Activated CD8-positive, alpha-beta memory T cell treated with anti-CD3 and anti-CD28 coated beads for 24 hours (primary cell): Measurements from ENCODE around the gene MCOLN3.
"Not testable (repeated sequence)": the region's sequence is repeated elsewhere in the genome, so short reads cannot be mapped to it uniquely, and the experiment has no call there.

Experiments used
- DNase-seq: peaks from one replicate; pipeline ENCODE4 v3.0.0-alpha.2; 2020

MCOLN3 gene

DNA sequence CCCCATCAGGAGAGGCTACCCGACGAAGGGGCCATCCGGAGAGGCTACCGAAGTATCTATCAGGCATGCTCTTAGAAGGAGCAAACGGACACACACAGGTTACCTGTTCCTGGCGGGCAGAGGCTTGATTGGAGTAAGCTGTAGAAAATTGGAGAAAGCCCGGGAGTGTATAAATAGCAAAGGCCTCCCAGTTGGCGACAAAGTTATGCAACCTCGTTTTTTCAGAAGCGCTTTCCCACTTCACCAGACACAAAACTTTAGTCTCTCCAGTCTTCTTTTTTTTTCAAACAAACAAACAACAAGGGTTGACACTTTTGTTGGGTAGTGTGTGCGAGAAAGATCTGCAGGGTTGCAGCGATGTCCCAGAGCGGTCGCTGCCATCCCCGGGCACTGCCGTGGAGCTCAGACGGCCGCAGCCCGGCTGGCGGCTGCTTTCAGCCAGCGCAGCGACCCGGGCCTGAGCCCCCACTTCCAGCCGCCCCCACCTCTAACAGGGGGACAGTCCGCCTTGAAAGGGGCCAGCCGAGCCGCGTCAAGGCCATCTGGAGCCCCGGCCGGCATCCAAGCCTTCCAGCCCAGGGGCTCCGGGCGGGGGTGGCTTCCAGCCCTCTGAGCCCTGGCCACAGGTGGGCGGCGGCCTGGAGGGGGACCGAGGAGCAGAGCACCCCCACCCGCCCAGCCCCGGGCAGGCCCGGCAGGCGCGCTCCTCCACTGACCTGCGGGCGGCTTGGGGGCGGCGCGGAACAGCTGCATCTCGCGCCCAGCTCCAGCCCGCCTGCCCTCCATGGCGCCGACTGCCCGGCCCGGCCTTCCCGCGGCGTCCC, 616 bp downstream of the MCOLN3 start:
- peak; percentile 68 for DNase-seq

DNA sequence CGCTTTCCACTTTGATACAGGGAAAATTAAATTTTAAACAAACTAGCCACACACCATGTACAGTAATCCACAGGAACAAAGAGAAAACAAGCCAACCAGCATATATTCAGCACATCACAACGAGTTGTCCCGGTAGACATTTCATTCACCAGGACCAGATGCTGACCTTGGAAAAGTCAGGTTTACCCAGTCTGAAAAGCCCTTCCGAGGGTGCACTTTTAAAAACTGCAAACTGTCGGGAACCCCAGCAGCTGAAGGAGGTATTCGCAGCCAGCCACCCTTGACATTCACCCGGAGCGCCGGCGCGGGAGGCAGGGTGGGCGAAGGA, 1.2 kb downstream of the MCOLN3 start:
- DNase-seq = no peak

DNA sequence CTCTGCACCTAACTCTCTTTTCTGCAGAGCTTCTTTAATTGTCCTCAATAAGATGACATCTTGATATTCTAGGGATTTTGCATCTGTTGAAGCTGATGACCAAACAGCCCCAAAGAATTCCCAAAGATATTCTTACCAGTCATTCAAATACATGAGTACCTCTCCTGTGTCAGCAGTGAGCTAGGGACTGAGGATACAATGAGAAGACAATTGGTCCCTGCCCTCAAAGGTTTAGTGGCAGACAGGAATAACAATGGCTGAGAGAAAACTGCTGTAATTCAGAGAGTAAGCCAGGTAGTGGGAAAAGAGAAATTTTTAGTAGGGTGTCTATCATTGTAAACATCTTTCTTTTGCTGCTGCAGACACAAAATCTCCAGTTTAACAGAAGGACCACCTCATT, 5.9 kb downstream of the MCOLN3 start:
- DNase-seq = no peak

DNA sequence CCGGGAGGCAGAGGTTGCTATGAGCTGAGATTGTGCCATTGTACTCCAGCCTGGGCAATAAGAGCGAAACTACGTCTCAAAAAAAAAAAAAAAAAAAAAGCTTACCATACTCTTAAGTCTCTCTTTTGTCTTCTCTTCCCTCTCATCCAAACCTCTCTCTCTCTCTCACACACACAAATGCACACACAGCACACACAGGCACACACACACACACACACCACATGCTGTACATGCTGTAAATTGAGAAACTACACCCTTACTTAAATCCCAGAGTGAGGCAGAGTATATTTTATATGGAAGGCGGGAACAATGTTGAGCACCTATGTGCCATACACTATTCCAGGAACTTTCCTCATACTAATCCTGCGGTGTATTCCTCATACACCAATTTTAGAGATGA, 6.5 kb downstream of the MCOLN3 start:
- no peak for DNase-seq

DNA sequence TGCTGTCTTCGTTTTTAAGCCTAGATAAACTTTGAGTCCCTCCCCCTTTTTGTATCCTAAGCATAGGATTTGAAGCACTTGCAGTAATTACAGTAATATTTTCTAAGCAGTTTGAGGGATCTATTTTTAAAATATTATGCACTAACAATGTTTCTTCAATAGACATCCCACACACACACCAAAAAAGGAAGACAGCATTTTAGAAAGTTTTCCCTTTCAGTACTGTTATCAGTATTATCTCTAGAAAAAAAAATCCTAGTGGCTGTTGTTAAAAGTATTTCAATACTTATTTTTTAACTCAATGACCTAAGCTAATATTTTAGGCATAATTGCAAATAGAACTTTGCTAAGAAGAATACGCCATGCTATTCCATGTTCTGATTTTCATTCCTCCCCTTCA, 15.1 kb downstream of the MCOLN3 start:
- no peak for DNase-seq

DNA sequence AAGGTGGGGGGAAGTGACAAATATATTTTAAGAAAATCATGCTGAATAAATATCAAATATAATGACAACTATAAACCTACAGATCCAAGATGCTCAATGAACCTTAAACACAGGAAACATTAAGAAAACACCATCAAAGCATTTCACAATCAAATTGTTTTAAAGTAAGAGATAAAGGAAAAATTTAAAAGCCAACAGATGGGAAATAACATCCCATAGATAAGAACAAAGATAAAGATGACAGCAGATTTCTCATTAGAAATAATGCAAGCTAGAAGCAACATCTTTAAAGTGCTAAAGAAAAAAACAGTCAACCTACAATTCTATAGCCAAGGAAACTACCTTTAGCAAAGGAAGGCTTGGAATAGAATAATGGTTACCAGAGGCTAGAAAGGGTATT, 17.8 kb downstream of the MCOLN3 start:
- no peak for DNase-seq

DNA sequence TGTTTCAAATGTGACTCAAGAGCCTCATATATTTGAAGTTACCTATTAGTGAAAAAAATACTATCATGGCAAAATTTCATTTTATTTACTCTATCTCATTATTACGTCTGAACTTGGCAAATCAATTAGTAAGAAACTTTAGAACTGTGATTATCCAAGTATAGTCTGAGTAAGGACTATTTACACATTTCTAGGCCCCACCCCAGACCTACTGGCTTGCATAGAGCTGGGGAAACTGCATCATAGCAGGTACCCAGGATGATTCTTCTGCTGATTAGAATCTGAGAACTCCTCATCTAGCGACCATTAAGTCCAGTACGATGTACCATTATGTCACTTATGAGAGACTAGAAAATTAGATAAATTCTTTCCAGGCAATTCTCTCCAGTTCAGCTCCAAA, 20.1 kb downstream of the MCOLN3 start:
- DNase-seq = no peak

DNA sequence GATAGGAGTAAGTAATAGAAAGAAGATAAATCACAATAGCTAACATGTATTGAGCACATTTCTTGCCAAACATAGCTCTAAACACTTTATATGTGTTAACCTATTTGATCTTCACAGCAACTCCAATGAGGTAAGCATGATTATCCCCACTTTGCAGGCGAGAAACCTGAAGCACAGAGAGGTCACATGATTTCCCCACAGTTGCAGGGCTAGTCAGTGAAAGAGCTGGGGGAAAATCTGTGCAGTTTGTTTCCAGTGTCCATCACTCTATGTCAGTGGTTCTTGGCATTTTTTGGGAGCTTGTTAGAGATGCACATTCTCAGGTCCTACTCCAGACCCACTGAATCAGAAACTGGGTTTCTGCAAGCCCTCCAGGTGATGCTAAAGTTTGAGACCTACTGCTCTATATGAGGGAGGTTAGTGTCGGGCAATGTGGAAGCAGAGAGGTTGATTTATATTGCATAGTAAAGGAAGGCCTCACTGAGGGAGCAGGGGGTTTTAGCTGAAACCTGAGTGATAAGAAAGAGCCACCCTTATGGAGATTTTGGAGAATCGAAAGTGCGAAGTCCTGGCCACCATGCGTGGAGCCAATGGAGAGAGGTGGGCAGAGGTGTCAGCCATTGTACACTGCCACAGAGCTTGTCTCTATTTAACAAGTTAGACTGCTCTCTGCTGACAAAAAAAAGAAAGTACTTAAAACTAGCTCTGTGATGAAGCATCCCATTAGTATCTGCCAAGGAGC, 20.9 kb downstream of the MCOLN3 start:
- DNase-seq = peak; percentile 61

DNA sequence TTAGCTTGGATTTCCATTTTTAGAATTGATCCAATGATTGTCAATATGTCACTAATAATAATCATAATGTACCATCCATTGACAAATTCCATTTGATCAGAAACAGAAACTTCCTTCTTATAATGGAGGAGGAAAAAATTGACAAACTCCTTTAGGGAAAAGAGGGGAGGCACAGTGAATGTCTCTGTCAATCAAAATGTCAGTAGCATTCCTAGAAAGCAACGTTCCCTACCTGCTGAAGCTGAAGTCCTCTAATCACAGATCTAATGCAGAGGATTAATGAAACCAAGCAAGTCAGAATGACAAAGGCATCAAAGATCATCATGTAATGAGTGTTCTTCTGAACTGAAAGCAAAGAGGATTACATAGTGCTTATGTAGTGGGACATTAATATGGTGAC, 22.4 kb downstream of the MCOLN3 start:
- DNase-seq = no peak

DNA sequence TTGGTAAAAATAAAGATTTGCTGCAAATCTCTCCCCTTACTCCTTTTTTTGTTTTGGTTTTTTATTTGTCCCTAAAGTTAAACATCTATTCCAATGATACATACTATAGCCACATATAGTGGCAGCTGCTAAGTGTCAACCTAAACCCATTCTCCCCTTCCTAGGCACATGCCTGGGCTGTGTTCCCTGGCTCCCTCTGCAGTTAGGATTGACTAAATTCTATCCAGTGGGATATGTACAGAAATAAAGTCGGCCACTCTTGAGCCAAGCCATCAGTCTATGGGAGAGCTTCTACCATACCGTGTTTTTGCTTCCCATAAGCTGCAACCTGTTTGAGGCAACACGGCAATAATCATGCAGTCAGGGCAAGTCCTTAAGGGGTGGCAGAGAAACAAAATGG, 23.6 kb downstream of the MCOLN3 start:
- no peak for DNase-seq

DNA sequence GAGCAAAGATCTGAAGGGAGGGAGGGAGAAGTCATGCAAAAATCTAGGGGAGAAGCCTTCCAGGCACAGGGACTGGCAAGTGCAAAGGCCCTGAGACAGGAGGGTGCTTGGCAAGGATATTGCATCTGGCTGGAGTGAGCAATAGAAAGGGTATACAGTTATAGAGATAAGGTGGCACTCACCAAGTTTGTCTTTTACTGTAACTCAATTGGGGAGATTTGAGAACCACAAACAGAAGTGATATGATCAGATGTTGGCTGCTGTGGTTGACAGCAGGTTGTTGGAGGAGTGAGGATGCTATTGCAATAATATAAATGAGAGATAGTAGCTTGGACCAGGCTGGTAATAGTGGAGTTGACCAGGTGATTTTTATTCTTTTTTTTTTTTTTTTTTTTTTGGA, 25.6 kb downstream of the MCOLN3 start:
- no peak for DNase-seq

DNA sequence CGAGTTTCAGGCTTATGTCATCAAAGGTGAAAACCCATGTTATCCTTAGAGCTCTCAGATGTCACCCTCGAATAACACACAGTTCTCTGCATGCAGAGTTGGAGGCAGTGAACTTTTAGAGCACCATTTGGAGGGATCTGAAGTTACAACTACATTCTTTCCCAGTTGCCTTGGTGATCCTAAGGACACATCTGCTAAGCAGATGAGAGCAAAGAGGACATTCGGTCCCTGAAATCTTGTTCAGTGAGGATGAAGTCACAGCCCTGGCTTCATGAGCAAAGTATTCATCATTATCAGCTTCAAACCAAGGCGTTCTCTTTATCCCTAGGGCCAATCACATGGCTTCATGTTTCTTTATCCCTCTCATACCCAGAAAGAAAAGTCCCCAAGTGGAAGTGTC, 28.3 kb downstream of the MCOLN3 start:
- DNase-seq = no peak

DNA sequence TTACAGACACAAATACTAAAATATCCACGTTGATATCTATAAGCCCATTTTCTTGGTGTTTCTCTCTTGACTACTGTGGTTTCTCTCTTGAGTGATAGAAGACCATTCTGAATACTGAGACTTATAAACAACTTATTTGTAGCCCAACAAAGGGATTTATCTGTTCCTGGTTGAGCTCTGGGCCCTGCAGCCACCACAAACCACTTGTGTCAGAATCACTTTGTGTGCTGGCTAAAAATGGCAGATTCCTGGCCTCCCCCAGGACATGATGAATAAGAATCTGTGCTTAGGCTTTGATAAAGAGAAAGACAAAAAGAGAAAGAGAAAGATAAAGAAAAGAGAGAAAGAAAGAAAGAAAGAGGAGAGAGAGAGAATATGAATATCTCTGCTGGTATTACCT, 32.5 kb downstream of the MCOLN3 start:
- no peak for DNase-seq

DNA sequence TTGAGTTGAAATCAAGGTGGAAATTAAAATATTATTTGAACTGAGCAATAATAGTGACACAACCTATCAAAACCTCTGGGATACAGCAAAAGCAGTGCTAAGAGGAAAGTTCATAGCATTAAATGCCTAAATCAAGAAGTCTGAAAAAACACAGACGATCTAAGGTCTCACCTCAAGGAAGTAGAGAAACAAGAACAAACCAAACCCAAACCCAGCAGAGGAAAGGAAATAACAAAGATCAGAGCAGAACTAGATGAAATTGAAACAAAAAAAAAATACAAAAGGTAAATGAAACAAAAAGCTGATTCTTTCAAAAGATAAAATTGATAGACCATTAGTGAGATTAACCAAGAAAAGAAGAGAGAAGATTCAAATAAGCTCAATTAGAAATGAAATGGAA, 42.7 kb downstream of the MCOLN3 start:
- DNase-seq = not testable (repeated sequence)

DNA sequence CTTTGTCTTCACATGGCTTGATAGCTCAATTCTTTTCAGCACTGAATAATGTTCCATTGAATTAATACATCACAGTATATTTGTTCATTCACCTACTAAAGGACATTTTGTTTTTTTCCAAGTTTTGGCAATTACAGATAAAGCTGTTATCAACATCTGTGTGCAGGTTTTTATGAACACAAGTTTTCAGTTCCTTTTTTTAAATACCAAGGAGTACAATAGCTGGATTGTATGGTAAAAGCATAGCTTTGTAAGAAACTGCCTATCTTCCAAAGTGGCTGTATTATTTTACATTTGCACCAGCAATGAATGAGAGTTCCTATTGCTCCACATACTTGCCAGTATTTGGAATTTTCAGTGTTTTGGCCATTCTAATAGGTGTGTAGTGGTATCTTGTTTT, 46.6 kb downstream of the MCOLN3 start:
- DNase-seq = no peak

DNA sequence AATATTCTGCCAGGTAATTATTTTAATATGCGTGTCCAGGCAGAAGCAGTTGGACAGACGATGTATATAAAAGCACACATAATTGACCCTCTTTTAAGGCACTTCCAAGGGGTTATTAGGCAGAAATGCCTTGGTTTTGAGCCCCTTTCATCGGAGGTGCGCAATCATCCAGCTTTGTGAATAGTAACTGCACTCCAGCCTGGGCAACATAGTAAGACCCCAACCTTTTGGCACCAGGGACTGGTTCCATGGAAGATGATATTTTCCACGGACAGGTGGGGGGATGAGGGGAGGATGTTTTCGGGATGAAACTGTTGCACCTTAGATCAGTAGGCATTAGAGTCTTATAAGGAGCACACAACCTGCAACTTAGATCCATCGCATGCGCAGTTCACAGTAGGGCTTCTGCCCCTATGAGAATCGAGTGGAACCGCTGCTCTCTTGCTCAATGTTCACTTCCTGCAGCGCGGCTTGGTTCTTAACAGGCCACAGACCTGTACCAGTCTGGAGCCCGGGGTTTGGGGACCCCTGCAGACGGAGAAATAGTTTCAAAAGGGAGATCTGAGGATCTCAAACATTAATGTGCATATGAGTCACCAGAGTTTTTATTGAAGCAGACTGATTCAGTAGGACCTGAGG, 49.5 kb downstream of the MCOLN3 start:
- DNase-seq = peak; percentile 68

DNA sequence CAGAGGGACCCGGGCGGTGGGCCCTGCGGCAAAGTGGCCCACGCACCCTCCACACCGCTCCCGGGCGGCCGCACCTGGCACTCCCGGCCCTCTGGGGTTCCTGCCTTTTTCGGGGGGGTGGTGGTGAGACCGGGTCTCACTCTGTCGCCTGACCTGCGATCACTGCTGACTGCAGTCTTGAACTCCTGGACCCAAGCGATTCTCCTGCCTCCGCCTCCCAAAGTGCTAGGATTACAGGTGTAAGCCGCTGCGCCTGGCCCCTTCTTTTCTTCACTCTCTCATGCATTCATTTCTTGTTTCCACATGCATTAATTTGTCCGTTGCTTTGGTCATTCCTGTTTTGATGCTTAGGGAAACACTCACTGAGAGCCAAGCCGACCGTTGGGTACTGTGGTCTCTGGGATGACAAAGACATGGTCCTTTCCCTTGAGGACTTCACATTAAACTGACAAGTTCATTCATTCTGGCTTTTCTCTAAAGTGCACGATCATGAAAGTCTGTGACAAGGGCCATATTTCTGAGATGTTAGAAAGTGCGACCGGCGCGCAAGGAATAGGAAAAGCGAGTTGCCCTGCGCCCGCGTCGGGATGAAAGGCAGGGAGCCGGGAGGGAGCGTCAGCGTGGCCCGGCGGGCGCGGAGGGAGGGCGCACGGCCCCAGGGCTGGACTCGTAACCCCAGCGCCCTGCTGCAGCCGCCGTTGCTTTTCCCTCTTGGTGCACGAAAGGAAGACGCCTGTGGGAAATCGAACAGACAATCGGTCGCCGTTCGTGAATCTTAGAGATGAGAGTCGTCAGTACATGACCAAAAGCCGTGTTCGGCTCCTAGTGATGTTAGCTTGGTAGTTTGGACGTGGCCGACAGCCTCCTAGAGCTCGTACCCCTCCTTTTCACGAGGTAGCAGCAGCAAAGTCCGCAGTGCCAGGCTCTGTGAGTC, 50.4 kb downstream of the MCOLN3 start:
- peak; percentile 61 for DNase-seq

DNA sequence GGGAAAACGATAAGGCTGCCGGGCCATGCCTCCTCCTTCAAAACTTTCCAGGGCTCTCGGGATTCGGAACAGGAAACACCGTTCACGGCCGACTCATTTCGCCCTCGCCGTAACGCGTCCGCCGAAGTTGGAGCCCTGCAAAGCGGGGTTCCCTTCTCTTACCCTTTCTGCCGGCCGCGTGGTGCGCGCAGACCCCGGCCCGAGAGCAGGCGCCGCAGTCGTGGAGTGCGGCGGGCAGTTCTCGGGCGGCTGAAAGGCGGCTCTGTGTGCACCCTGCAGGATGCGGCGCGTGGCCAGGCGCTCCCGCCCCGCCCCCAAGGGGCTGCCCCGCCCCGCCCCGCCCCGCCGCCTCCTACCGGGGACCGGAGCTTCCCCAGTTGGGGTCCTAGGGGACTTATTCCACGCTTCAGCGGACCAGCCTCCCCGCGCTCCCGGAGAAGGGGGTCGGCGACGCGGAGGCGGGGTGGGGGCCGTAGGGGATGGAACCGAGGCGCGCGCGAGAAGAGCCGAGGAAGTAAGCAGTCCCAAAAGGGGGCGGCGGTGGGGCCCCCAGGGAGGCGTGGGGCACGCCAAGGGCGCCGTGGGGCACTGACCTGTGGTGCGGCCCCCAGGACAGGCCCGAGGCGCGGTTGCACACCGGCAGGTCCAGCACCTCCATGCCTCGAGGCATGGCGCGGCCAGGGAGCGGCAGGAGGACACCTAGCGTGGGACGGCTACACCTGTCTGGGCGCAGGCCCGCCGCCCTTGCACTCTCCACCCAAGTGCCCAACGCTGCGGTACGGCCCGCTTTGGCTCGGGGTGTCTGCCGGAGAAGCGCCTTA, 51.2 kb downstream of the MCOLN3 start, which contains the start of gene MCOLN2:
MCOLN2 (minus strand) TSS at position 268 of the 821 bp plus-strand sequence; CDS start at position 27, 241 bp downstream.
- DNase-seq = peak; percentile 85

DNA sequence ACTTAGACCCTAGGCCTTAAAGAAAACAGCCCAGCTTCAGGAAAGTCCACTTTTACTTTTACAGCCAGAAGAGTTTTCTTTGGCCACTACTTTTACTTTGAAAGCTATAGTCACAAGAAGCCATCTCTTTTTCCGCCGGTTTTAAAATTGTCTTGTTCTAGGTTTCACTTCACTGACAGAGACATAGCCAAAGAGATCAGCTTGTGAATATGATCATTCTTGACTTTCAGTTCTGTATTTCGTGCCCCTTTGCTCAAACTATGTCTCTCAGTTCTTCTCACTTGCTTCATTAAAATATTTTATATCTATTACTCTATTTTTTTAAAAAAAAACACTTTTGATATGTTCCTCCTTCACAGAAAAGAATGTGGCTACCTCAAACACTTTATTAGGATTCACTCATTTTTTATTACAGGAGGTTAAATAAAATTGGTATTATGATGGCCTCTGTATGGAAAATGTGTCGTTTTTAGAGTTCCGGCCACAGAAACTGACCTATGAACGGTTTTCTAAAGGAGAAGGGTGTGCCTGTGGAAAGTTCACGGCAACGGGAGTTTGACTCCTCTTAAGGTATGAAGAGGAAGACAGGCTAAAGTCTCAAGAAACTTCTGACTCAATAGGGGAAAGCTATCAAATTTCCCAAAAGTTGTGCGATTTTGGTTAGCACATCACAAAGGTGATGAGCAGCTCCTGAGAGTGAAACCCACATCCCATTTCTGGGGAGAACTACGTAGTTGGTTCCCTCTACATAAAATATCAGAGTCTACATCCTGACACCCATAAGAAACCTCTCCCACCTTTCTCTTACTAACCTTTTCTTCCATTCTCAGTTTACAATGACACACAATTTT, 52.6 kb downstream of the MCOLN3 start:
- DNase-seq = no peak

DNA sequence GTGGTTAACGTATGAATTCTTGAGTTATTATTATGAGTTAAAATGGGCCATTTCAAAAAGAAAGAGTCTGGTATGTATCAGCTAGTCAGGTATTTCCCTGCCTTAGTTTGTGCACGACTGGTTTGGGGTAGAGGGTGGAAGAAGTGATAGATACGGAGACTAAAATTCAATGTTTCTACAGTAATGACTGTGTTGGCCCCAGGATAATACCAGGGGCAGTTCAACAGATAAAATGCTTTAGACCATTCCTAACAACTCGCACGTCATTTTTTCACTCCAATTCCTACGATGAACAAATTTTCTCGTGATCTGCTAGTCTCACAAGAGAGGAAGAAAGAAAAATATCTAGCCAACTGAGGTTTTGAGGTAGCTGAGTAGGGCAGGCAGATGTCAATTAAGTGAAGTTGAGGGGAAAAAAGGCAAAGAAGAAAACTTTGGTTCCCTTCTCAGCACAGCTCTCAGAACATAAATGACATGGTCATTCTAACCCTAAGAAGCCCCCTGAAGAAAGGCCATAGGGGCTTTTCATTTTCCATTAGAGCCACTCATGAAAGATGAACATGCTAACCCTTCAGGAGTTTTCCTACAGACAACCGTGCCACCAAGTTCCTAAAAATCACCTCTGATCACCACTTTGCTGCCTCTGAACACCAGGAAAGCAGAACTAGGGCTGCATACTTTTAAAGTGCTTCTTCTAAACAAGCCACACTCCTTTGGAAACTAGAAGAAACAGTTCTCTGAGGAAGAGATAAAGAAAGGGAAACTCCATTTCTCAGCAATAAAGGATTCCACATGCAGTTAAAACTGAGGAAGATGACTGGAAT, 57.0 kb downstream of the MCOLN3 start:
- DNase-seq = no peak
